ENCODE data around the gene ST7L.

GRCh38 chr1:112581586-112582192, 37.3 kb downstream of the ST7L start:
- TF ChIP-seq EZH2phosphoT487 (IDR thresholded peaks at IDR 0.05; ENCODE audit: low read depth, severe bottlenecking, unreplicated experiment) (no peak), EZH2 (IDR thresholded peaks at IDR 0.05; ENCODE audit: borderline replicate concordance) (no peak)
- TF ChIP-seq, protein P1, sequence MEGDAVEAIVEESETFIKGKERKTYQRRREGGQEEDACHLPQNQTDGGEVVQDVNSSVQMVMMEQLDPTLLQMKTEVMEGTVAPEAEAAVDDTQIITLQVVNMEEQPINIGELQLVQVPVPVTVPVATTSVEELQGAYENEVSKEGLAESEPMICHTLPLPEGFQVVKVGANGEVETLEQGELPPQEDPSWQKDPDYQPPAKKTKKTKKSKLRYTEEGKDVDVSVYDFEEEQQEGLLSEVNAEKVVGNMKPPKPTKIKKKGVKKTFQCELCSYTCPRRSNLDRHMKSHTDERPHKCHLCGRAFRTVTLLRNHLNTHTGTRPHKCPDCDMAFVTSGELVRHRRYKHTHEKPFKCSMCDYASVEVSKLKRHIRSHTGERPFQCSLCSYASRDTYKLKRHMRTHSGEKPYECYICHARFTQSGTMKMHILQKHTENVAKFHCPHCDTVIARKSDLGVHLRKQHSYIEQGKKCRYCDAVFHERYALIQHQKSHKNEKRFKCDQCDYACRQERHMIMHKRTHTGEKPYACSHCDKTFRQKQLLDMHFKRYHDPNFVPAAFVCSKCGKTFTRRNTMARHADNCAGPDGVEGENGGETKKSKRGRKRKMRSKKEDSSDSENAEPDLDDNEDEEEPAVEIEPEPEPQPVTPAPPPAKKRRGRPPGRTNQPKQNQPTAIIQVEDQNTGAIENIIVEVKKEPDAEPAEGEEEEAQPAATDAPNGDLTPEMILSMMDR (IDR thresholded peaks at IDR 0.05; ENCODE audit: poor library complexity), result no peak
